Activated T-cell treated with anti-CD3 and anti-CD28 coated beads for 24 hours (primary cell): ENCODE measurements around the gene RALGPS2.
A peak's percentile ranks its signal among the peaks of the same experiment; 100 is the strongest.

Experiments used
- DNase-seq: peaks from one replicate; pipeline ENCODE4 v3.0.0-alpha.2; 2020; ENCODE audit warnings: low read depth

RALGPS2 gene, protein sequence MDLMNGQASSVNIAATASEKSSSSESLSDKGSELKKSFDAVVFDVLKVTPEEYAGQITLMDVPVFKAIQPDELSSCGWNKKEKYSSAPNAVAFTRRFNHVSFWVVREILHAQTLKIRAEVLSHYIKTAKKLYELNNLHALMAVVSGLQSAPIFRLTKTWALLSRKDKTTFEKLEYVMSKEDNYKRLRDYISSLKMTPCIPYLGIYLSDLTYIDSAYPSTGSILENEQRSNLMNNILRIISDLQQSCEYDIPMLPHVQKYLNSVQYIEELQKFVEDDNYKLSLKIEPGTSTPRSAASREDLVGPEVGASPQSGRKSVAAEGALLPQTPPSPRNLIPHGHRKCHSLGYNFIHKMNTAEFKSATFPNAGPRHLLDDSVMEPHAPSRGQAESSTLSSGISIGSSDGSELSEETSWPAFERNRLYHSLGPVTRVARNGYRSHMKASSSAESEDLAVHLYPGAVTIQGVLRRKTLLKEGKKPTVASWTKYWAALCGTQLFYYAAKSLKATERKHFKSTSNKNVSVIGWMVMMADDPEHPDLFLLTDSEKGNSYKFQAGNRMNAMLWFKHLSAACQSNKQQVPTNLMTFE

DNA sequence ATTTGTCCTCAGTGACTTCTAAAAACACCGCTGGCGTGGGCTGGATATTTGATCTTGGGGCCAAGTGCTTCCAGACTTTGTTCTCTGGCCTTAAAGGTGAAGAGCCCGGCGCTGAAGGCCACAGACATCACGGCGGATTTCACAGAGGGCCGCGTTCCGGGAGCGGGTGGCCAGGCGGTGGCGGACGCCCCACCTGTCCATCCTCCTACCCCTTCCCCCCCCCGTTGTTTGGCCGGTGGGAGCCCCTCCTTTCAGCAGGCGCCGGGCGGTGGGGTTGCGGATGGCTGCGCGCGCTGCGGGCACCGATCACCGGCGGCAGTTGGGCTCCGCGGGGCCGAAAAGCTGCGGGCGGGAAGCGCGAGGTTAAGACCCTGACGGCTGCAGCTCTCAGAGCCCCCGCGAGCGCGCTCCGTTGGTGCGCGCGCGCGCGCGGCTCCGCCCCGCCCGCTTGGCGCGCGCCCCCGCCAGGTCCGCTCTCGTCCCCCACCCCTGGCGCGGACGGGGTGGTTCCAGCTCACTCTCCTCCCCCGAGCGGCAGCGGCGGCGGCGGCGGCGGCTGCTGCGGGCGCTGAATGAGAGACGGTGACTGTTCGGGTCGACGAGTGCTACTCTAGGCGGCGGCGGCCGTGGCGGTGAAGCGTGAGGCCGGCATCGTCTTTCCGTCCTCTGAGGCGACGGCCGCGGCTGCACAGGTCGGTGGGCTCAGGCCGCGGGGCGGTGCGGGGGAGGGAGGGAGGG lies at the start of gene RALGPS2:
RALGPS2 (plus strand) TSS at position 517 of the 738 bp plus-strand sequence. CDS start 51,521 bp downstream, outside the sequence.
- peak; percentile 42 for DNase-seq

DNA sequence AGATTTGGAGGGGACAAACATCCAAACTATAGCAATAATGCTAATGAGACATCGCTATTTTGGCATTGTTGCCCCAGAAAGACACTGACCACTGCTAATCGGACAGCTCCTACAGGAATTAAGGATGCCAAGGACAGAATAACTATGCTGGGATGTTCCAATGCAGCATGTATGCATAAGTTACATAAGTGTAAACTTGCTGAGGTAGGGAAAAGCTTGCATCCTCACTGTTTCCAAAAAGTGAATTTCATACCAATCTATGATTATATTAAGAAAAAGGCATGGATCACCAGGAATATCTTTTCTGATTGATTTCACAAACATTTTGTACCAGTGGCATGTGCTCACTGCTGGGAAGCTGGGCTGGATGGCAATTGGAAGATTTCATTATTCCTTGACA lies 45.8 kb upstream of the RALGPS2 start:
- DNase-seq: no peak

DNA sequence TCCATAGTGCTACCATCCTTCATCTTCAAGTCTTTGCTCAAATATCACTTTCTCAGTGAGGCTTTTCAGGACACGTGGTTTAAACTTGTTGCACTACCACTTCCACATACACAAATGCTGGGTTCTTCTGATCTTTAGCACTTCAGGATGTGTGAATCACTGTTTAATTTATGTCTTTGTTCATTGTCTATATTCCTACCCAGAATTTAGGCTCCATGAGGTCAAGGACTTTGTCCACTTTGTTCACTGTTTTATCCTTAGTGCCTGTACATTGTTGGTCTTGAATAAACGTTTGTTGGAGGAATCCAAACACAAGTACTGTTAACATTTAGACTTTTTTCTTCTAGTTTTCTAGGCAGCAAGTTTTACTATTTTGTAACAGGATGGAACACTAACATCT lies 42.6 kb upstream of the RALGPS2 start:
- no peak for DNase-seq

DNA sequence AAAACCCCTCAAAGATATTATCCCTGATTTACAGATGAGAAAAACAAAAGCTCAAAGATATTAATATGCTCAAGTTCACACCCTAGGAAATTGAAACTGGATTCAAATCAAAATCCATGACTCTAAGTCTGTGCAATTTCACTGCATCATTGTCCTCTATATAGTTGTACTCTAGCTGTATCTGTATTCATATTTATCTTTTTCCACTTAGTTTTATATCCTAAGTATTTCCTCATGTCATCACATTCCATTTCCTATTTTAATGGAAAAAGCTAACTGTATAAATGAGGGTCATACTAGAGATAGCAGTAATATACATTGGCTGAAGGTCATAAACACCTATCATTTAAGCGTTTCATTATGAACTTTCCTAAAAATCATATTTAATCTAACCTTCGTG lies 42.2 kb upstream of the RALGPS2 start:
- no peak for DNase-seq

DNA sequence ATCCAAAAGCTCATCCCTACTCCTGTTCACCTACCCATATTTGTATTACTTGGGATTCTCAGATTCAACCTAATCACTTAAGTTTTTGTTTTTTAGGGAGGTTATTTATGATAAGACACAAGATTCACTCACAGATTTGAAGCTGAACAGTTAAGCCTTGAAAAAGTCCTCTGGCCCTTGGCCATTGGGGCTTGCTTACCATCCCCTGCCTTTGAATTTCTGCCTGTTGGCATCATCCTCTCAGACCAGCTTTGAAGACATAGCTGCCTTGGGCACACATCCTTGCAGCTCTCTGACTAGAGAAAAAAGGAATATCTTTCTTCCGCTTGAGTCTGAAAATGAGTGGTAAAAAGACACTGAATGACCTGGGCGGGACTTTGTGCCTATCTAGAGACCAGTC lies 41.8 kb upstream of the RALGPS2 start:
- no peak for DNase-seq

DNA sequence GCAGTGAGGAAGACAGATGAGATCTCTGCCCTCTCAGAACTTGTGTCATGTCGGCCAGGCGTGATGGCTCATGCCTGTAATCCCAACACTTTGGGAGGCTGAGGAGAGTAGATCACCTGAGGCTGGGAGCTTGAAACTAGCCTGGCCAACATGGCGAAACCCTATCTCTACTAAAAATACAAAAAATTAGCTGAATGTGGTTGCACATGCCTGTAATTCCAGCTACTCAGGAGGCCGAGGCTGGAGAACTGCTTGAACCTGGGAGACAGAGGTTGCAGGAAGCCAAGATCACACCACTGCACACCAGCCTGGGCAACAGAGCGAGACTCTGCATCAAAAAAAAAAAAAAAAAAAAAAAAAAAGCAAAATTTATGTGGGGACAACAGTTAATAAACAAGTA lies 40.9 kb upstream of the RALGPS2 start:
- DNase-seq: no peak

DNA sequence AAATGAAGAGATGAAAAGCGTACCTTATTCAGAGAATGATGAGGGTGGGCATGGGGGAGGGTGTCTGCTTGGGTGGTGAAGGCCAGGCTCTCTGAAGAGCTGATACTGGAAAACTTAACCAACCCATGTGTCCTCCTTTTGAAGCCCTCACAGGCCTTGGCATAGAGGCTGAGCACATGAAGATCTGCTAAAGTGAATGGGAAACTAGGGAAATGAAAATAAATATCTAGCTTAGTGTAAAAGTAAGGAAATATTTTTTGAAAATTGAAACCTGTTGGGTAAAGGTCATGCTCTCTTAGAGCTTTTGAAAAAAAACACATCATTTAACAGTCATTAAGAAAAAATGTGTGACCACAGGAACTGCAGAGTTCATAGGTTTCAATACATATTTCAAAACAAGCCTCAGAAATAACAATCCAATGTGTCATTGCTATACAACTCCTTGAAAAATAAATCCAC lies 40.5 kb upstream of the RALGPS2 start:
- DNase-seq: no peak

DNA sequence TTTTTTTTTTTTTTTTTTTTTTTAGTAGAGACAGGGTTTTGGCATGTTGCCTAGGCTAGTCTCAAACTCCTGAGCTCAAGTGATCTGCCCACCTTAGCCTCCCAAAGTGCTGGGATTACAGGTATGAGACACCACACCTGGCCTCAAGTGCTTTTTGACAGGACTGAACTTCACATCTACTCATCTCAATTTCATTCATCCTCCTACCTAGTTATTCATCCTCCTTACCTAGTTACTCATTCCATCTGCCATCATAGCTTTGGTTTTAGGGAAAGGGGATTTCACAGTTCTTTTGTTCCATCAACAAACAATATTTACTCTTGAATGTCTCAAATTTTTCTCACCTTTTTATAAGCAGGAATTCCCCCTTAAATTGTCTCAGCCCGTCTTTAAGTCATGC lies 38.6 kb upstream of the RALGPS2 start:
- no peak for DNase-seq

DNA sequence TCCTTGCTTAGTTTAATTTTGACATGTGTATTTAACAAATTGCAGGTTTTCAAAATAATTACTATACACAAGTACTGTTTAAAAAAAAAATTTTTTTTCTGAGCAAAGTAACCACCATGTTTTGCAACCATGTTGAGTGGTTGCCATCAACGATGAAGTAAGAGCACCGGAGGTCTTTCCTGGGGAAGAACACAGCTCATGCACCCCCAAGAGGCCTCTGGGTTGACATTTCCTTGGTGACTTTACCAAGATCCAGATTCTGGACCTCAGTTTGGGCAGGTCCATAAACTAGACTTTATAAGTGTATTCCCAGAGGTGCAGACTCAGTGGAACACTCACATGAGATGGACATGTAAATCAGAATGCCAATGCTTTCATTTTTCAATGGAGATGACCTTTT lies 36.8 kb upstream of the RALGPS2 start:
- no peak for DNase-seq

DNA sequence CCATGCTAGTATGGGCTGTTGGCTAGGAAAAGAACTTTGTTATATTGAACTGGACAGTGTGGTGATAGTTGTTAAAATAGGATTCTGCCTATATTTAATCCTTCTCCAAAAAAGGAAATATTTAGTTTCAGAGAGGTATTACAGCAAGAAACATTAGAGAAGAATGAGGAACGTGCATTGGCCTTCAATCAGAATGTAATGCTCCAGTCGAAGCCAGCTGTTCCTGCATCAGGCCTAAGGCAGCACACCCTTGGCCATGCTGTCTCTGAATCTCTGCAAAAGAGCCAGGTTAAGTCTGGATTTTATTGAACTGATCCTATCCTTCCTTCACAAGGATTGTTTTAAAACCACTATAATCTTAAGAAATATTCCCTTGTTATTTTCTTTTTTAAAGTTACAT lies 35.3 kb upstream of the RALGPS2 start:
- DNase-seq: no peak

DNA sequence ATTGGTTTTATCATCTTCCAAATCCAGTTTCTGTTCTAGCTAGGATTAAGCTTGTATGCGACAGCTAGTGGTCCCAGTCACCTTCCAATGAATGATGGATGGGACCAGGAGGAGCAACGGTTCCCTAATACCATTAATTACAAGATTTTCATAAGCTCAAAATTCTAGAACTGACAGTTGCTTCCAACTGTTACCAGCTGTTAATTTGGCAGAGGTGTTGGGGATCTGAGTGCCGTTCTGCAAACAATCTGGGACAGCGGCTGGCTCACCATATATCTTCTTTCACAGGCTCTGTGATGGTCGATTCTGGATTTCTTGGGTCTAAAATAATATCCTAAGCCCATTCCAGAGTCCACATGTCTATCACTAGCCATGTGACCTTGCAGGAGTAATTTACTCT lies 34.5 kb upstream of the RALGPS2 start:
- no peak for DNase-seq

DNA sequence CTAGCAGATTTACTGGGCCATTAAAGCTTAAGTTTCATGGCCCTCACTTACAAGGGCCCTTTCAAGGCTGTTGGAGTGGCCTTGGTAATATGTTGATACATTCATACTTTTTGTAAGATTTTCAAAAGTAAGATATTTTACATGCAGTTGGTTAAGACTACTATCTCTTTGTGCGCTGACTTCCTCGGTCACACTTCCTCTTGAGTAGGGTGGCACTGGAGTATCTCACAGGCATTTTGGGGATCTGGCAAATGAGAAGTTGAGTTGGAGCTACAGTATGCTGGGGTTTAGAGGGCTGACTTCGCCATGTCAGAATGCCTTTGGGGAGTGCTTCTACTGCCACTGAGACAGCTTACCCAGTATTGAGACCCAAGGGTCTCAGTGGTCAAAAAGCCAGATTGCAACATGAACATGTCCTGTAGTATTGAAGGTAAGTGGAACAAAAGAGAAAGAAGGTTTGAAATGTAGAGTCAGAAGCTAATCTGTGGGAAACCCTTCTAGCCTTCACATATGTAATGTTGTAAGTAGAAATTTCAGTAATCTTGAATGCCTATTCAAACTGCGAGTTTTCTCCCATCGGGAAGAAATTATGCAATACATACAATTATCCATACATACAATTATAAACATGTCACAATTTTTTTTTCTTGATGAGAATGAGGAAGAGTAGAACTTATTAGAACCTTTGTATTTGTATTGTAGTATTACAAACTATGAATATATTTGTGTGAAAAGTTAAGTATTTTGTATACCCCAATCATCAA lies 32.3 kb upstream of the RALGPS2 start:
- DNase-seq: no peak

DNA sequence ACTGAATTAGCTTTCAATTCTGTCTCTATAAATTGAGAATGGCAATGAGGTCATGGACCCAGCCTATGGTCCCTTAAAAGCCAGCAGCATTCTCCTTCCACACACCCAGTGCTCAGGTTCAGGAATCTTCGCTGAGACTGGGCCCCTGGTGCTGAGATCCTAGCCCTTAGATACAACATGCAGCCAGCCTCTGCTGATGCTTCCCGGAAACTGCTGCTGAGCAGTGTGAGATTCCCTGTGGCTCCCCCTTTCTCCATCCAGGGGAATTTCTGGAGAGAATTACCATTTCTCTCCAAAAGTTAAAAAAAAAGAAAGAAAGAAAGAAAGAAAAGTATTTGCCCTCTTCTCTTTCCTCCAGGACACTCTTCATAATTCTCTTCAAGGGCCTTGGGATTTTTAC lies 31.7 kb upstream of the RALGPS2 start:
- no peak for DNase-seq

DNA sequence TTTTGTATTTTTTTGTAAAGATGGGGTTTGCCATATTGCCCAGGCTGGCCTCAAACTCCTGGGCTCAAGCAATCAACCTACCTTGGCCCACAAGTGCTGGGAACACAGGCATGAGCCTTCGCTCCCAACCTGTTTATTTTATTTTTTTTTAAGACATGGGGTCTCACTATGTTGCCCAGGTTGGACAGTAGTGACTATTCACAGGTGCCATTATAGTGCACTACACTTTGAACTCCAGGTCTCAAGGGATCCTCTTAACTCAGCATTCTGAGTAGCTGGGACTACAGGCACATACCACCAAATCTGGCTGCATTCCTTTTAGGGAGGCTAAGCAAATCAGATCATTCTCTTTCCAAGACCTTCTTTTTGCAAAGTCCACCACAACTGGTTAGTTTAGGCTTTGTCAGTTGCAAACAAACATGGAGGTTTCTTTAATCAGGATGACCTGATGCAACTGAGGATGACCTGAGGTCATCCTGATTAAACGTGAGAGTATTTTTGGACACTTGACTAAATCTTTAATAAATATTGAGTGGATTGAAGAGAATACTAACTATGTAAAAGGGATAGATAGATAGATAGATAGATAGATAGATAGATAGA lies 30.0 kb upstream of the RALGPS2 start:
- DNase-seq: no peak

DNA sequence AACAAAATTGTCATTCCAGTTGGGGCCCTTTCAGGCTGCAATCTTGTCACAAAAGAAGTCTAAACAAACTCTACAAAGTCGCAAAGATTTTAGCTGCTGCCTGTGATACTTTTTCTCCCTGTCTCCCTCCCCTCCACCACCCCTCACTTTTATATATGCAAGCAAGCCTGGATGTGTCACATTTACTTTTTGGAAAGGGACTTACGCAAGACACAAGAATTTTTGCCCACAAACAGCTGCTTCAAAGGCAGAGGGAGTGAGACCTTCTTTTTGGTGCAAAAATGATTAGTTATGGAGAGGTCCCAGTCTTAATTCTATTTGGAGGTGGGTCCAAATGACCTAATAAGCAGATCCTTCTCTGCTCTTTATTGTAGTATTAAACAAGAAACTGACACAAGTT lies 22.9 kb upstream of the RALGPS2 start:
- DNase-seq: no peak

DNA sequence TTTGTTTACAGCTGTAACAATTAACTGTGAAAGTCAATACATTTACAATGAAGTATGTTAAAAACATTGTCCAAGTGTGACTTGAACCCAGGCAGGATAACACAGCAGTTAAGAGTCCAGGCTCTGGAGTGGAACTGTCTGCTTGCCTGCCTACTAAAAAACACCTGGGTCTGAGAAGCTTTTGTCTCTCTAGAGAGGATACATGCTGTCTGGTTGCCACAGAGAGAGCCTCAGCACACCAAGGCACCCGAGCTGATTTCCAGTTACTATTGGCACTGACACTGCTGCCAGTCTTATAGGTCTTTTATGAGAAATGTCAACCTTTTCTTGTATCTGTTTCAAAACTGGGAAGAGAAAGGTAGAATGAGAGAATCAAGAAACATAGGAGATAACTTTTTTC lies 20.2 kb upstream of the RALGPS2 start:
- no peak for DNase-seq

DNA sequence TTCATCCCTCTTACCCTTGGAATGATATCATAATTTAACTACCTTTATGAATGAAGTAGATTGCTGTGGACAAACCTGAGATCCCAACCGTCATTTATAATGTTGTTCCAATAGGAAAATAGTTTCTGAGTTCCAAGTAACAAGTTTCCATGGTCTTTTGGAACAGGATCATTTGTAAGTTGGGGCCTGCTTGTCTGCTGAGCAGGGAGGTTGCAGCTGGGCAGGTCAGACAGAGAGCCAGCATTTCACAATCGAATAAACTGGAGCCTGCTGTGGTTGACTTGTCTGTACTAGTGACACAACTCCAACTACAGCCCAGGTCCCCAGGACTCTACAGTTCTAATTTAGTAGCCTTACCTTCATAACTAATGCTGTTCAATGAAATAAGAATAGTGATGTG lies 18.6 kb upstream of the RALGPS2 start:
- DNase-seq: no peak

DNA sequence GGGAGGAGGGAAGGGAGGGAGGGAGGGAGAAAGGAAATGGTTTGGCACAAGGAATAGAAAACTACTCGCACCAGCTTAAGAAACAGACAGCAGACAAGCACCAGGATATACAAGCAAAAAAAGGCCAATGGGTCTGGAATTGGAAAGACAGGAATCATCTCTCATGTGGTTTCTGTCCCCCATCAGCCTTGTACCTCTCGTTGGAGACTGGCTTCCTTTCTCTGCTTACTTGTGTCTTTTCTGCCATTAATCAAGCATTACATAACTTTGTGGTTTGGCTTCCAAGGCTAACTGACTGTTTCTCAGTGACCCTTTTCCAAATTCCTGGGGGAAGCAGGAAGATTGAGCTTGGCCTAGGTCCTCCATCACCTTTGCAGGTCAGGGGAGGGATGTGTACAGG lies 11.8 kb upstream of the RALGPS2 start:
- no peak for DNase-seq

DNA sequence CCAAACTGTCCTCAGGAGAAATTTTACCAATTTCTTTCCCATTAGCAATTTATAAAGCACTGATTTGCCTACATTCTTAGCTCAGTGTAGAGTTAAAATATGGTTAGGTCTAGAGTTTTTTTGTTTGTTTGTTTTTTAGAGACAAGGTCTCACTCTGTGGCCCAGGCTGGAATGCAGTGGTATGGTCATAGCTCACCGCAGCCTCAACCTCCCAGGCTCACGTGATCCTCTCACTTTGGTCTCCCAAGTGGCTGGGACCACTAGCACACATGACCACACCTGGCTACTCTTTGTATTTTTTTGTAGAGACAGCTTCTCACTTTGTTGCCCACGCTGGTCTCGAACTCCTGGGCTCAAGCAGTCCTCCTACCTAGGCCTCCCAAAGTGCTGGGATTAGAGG lies 10.6 kb upstream of the RALGPS2 start:
- no peak for DNase-seq

DNA sequence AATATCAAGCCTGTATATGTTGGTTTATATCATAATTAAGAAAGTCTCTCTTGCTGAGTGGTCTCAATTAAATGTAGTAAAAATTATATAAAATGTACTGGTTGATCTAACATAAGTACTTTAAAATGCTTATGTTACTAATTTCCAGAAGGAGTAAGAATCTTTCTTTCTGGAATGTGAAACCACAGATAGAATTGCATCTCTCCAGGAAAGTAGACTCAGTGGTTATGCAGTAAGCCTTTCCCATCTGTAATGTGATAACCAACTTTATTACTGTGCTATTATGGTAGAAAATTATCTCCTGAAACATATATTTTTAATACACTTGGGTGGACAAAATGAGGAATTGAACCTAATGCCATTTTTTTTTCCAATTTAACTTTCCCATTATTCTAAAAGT lies 8.9 kb upstream of the RALGPS2 start:
- DNase-seq: no peak

DNA sequence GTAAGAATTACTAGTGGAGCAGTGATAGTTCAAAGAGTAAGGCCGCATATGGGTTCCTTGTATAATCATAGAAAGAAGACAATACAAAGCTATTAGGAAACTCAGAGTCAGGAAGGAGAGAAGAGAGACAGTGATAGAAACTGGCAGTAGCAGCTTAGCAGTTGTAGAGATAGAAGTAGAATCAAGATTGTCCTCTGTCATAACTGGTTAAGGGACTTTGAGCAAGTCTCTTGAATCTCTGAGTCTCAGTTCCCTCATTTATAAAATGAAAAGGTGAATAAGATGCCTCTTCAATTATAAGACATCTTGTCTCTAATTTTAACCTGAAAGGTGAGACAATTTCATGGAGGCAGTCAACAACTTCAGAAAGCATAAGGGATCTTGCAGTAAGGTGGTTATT lies 6.5 kb upstream of the RALGPS2 start:
- DNase-seq: no peak

DNA sequence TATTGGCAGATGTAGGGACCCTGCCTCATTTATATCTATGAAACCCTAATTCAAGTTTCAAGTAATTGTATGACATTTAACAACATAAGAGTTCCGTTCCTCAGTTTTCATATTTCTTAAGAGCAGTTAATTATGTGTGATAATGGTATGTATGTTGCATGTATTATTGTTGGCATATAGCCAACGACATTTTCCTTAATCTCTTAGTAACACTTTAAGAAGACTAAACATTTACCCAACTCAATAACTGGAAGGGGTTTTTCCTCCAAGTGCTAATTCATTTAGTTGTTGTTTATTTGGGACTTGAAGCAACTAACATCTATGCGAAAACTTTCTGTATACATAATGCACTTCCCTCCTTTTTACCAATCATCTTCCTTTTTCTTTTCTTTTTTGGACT lies 1.5 kb upstream of the RALGPS2 start:
- DNase-seq: no peak
